Measurements from ENCODE around the gene ABCD3.

DNA sequence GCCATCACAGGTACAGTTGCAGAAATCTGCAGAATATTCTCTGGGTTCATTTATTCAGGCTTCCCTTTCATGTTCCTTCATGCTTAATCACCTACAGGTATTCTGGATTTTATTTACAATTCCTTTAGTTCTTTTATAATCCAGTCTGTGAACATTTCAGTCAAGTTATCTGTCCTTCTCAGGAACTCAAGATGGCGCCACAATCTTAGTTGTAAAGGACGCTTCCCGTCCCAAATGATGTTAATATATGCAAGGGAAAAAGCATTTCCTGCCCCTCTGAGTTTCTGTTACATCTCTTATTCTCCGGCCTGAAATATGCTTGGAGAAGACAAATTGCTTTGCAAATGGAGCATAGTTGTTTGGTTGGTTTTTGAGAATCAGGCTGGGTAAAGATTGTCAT, 104.1 kb downstream of the ABCD3 start:
- TF ChIP-seq RCOR1 (IDR thresholded peaks at IDR 0.05; ENCODE audit: low read length), result no peak
- TF ChIP-seq, protein P1, sequence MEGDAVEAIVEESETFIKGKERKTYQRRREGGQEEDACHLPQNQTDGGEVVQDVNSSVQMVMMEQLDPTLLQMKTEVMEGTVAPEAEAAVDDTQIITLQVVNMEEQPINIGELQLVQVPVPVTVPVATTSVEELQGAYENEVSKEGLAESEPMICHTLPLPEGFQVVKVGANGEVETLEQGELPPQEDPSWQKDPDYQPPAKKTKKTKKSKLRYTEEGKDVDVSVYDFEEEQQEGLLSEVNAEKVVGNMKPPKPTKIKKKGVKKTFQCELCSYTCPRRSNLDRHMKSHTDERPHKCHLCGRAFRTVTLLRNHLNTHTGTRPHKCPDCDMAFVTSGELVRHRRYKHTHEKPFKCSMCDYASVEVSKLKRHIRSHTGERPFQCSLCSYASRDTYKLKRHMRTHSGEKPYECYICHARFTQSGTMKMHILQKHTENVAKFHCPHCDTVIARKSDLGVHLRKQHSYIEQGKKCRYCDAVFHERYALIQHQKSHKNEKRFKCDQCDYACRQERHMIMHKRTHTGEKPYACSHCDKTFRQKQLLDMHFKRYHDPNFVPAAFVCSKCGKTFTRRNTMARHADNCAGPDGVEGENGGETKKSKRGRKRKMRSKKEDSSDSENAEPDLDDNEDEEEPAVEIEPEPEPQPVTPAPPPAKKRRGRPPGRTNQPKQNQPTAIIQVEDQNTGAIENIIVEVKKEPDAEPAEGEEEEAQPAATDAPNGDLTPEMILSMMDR (IDR thresholded peaks at IDR 0.05), result peak; percentile 68
